ENCODE results near the gene HAP1. TPM values are rescaled to one million over a fixed set of nuclear protein-coding genes. Genes with fewer than 3 reads are reported as not detected.

HAP1 gene
- total RNA-seq, 2 experiments from 2014 or later: 0.08 TPM; not detected in 1

DNA sequence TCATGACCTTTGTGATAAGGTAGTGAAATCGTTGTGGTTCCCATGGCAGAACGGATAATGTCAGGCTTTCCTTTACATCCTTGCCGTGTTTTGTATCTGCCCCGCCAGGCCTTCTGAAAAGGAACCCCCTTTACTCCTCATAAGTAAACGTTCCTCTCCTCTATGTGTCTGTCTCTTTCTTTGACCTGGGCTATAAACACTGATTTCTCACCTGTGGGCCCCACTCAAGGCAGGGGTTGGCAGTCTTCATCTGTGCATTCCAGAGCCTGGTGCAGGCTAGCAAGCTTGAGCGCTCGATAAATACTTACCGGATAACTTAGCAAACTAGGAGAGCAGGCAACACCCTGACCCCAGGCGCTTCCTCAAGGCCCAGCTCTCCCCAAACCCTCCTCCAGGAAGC is 7.3 kb upstream of the HAP1 start:
- H3K27ac Mint-ChIP-seq: no peak overlapping the region
- peaks cover 5% of the 10 kb centered on the region for H3K4me1 Mint-ChIP-seq
- H3K4me3 Mint-ChIP-seq: no peak overlapping the region
- no peak for DNase-seq
- H3K27me3 Mint-ChIP-seq: peaks cover 18% of the 10 kb centered on the region
- H3K9me3 Mint-ChIP-seq: no peaks in the 10 kb centered on the region
- H3K36me3 Mint-ChIP-seq: no peaks in the 10 kb centered on the region

DNA sequence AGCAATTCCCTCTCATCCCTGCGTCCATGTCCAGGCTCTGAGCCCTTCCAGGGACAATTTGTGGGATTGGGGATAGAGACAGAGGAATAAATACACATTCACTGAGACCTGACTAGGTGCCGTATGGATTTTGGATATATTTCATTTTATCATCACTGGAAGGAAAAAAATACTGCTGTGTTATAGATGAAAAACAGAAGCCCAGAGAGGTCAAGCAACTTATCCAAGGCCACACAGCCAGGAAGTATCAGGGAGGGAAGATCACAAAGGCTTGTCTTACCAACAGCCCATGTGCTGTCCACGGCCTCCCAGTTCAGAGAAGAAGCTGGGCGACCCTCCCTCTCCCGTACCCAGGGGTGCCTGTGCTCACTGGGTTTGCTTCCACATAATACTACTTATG is 6.1 kb upstream of the HAP1 start:
- Mint-ChIP-seq H3K4me1 (peaks cover 5% of the 10 kb centered on the region), H3K27ac (no peak overlapping the region)

DNA sequence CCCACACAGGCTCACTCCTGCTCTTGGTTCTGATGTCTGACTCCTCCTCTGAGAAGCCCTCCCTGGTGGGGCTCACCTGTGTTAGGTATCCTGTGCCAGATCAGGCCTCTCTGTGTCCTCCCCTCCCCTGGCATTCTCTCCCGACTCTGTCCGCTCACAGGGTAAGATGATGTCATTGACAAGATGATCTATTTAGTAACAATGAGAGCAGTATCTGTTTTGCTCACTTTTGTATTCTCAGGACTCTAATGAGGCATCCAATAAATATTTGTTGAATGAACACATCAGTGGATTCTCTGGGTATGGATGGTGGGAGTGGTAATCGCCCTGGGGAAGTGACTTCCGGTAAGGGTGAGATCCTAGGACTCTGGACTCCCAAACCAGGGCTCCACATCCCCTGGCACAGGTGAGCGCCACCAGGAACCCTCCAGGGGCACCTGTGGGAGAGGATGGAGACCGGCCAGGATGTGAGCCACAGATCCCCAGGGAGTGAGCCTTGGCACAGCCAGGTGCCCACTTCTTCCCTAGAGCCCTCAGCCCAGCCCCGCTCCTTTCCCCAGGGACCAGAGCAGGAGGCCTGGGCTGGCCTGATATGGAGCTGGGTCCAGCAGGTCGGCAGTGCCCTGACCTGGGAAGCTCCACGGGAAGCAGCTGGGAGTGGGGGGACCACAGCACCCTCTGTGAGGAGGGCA is 5.4 kb upstream of the HAP1 start:
- H3K27me3 Mint-ChIP-seq: peaks cover 31% of the 10 kb centered on the region
- DNase-seq: no peak
- peaks cover 5% of the 10 kb centered on the region for H3K4me1 Mint-ChIP-seq
- no peaks in the 10 kb centered on the region for H3K9me3 Mint-ChIP-seq
- H3K36me3 Mint-ChIP-seq: no peaks in the 10 kb centered on the region
- H3K27ac Mint-ChIP-seq: no peak overlapping the region
- no peak overlapping the region for H3K4me3 Mint-ChIP-seq

More for the DNA sequence above, 6.1 kb upstream of the HAP1 start:
- no peak overlapping the region for H3K4me3 Mint-ChIP-seq
- H3K36me3 Mint-ChIP-seq: no peaks in the 10 kb centered on the region
- no peak for DNase-seq
- H3K27me3 Mint-ChIP-seq: peaks cover 25% of the 10 kb centered on the region
- H3K9me3 Mint-ChIP-seq: no peaks in the 10 kb centered on the region

DNA sequence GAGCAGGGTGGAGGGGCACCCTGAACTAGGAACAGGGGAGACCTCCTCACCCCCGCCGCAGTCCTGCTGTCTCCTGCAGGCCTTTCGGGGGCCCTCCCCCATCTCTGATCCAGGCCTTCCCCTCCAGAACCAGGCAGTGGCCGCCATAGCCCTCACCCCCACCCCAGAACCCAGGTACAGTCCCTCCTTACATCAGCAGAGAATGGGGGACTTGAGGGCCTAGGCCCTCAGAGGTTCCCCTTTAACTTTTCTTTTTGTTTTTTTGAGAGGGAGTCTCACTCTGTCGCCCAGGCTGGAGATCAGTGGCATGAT is 4.3 kb upstream of the HAP1 start:
- Mint-ChIP-seq H3K27ac (no peak overlapping the region), H3K9me3 (no peaks in the 10 kb centered on the region), H3K27me3 (peaks cover 42% of the 10 kb centered on the region), H3K4me1 (peaks cover 5% of the 10 kb centered on the region), H3K36me3 (no peaks in the 10 kb centered on the region), H3K4me3 (no peak overlapping the region)
- DNase-seq: no peak

DNA sequence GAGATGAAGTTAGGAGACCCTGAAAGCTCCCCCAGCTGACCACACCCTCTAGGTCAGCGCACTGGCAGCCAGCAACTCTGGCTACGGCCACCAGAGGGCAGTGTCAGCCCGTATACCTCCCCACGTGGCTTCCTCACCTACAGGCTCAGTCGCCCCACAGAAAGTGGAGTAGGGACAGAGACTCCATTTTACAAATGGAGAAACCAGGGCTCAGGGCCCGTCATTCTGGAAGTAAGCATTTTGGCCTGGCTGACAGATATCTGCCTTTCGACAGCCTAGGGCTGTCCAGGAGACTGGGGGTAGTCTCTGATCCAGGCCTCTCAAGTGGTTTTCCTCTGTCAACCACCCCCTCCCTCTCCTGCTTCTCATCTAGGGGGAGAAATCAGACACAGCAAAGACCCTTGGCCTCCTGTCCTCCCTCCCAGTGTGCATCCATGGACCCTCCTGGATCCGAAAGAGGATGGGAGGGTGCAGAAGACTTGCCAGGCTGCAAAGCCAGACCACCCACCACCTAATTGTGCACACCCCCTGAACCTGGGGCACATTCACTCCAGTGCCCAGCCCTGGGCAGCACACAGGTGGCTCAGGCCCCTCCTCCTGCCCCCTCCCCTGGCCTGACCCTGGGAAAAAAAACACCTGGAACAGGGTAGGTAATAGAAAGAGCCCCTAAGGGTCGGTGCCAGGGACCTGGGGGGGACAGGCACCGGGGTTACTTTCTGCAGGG is 3.8 kb upstream of the HAP1 start:
- Mint-ChIP-seq H3K27me3 (peaks cover 47% of the 10 kb centered on the region), H3K36me3 (no peaks in the 10 kb centered on the region), H3K4me3 (no peak overlapping the region), H3K9me3 (no peaks in the 10 kb centered on the region), H3K4me1 (peaks cover 7% of the 10 kb centered on the region), H3K27ac (no peak overlapping the region)
- peak; percentile 76 for DNase-seq

DNA sequence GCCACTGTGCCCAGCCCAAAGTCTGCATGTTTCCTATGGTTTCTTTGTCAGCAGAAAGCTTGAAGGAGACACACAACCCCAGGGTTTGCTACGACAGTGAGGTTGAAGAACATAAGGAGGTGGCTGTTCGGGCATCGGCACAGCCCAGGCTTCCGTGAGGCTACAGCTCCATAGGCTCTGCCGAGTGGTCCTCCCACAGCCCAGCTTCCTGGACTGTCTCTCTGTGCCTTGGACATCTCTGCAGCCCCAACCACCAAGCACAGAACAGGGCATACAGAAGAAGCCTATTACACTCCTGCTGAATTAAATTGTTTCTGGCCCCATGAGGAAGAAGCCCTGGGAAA is 3.2 kb upstream of the HAP1 start:
- no peaks in the 10 kb centered on the region for H3K9me3 Mint-ChIP-seq
- no peak overlapping the region for H3K27ac Mint-ChIP-seq
- H3K4me3 Mint-ChIP-seq: no peak overlapping the region
- peaks cover 7% of the 10 kb centered on the region for H3K4me1 Mint-ChIP-seq
- no peak for DNase-seq
- H3K36me3 Mint-ChIP-seq: no peaks in the 10 kb centered on the region
- peaks cover 53% of the 10 kb centered on the region for H3K27me3 Mint-ChIP-seq

DNA sequence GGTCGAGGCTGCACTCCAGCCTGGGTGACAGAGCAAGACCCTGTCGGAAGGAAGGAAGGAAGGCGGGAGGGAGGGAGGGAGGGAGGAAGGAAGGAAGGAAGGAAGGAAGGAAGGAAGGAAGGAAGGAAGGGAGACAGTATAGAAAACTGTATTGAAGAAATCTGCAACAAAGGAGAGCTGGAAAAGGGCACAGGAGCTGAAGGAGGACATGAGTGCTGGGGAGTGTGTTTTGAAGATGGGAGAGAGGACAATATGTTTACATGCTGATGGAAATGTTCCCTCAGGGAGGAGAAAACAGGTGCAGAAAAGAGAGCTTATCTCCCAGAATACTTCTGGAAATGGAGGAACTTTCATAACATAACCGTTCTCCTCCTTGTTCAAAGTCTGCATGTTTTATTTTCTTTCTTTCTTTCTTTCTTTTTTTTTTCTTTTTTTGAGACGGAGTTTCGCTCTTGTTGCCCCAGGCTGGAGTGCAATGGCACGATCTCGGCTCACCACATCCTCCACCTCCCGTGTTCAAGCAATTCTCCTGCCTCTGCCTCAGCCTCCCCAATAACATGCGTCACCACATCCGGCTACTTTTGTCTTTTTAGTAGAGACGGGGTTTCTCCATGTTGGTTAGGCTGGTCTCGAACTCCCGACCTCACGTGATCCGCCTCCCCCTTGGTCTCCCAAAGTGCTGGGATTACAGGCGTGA is 2.7 kb upstream of the HAP1 start:
- H3K4me1 Mint-ChIP-seq: peaks cover 7% of the 10 kb centered on the region
- DNase-seq: no peak
- no peaks in the 10 kb centered on the region for H3K36me3 Mint-ChIP-seq
- H3K27ac Mint-ChIP-seq: no peak overlapping the region
- no peaks in the 10 kb centered on the region for H3K9me3 Mint-ChIP-seq
- H3K4me3 Mint-ChIP-seq: no peak overlapping the region
- H3K27me3 Mint-ChIP-seq: peaks cover 58% of the 10 kb centered on the region

DNA sequence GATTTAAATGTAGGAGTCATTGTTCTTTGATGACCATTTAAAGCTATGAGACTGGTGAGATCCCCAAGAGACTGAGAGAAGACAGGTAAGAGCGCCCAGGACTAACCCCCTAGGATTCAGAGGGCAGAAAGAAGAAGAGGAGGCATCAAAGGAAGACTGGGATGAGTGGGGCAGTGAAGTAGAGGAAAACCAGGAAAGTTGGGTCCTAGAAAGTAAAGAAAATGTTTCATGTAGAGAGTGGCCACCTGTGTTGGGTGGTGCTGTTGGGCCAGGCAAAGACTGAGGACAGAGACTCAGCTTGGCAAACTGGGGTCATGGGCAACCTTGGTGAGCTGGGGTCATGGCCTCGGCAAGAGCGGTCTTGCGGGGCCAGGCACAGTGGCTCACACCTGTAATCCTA is 1.3 kb upstream of the HAP1 start:
- Mint-ChIP-seq H3K9me3 (no peaks in the 10 kb centered on the region), H3K27ac (no peak overlapping the region), H3K4me1 (peaks cover 7% of the 10 kb centered on the region), H3K27me3 (peaks cover 71% of the 10 kb centered on the region), H3K36me3 (no peaks in the 10 kb centered on the region), H3K4me3 (no peak overlapping the region)
- DNase-seq: no peak

DNA sequence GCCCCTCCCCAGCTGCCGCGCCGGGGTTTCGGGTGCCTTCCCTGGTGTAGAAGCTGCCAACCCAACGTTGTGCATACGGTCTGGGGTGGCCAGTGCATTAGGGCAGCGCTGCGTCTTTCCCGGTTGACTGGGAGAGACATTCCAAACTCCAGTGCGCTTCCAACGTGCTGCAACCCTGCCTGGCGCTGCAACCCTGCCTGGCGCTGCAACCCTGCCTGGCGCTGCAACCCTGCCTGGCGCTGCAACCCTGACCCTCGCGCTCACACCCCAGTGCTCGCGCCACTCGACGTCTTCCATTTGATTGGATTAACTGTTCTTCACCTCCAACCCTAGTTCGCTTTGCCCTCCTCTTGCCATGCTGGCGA is 488 bp upstream of the HAP1 start:
- no peaks in the 10 kb centered on the region for H3K9me3 Mint-ChIP-seq
- DNase-seq: no peak
- no peaks in the 10 kb centered on the region for H3K36me3 Mint-ChIP-seq
- H3K4me1 Mint-ChIP-seq: peaks cover 7% of the 10 kb centered on the region
- peaks cover 71% of the 10 kb centered on the region for H3K27me3 Mint-ChIP-seq
- H3K27ac Mint-ChIP-seq: no peak overlapping the region
- H3K4me3 Mint-ChIP-seq: no peak overlapping the region

DNA sequence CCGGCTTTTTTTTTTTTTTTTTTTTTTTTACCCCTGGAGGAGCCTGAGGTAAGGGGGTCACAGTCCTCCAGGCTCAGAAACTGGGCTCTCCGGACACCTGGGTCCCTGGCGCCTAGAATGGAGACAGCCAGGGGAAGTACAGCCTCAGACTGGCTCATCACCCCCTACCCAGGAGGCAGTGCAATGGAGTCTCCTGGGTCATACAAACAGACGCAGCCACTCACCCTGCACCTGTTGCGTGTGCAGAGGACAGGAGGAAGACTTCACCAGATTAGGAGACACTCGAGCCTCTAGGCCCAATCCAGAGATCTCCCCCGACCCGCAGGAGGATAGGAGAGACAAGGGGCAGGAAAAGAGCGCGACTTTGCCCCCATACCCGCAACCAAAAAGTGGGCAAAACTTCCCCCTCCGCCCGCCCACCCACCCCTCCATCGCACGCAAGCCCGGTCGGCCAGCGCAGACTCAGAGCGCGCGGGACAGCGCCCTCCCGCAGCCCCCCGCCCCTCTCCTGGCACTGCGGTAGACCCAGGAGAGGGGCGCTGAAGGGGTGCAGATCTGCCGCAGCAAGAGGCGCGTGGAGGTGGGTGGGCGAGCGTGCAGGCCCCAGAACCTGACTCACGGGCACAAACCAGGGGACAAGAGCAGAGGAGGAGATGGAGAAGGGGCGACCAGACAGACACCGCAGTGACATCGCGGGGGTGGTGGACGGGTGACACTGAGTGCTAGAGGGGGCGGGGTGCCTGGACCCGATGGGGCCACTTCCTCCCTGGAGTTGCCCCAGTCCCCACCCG is 900 bp downstream of the HAP1 start:
- Mint-ChIP-seq H3K4me1 (peaks cover 7% of the 10 kb centered on the region), H3K27me3 (peaks cover 71% of the 10 kb centered on the region), H3K4me3 (peak overlapping the region; percentile 36), H3K36me3 (no peaks in the 10 kb centered on the region), H3K27ac (no peak overlapping the region), H3K9me3 (no peaks in the 10 kb centered on the region)
- DNase-seq: peak; percentile 17

DNA sequence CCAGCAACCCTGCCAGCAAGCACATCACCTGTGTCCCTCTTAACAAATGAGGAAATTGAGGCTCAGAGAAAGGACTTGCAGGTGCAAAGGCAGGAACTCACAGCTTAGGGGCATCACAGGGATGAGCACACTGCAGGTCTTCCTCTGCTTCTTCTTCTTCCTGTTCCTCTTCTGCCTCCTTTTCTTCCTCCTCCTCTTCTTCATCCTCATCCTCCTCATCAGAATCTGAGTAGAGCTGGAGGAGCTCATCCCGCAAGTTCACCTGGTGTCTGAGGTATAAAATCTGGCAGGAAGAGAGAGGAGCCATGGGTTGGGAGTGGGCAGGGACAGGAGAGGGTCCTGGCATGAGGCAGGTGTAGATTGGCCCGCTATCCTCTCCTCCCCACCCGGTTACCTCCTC is 2.6 kb downstream of the HAP1 start:
- H3K4me3 Mint-ChIP-seq: no peak overlapping the region
- no peak for DNase-seq
- H3K27me3 Mint-ChIP-seq: peaks cover 59% of the 10 kb centered on the region
- H3K9me3 Mint-ChIP-seq: no peaks in the 10 kb centered on the region
- H3K27ac Mint-ChIP-seq: no peak overlapping the region
- H3K4me1 Mint-ChIP-seq: peaks cover 2% of the 10 kb centered on the region
- H3K36me3 Mint-ChIP-seq: no peaks in the 10 kb centered on the region

DNA sequence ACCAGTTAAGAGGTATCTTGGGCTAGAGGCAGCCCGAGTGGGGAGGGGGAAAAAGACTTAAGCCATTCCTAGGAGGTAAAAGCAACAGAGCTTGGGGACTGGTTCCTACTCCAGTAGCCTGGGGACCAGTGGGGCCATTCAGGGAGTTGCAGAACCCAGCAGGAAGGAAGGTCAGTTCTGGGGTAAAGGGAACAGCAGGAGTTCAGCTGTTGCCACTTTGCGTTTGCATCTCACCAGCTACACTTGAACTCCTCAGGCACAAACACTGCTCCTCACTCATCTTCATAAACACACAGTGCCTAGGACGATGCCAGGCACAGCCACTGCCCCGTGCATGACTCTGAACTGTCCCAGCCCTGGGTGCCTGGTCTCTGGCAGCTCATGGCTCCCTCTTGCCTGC is 4.0 kb downstream of the HAP1 start:
- Mint-ChIP-seq H3K4me3 (no peak overlapping the region), H3K4me1 (peaks cover 2% of the 10 kb centered on the region), H3K27me3 (peaks cover 45% of the 10 kb centered on the region), H3K27ac (no peak overlapping the region), H3K9me3 (no peaks in the 10 kb centered on the region), H3K36me3 (no peaks in the 10 kb centered on the region)
- DNase-seq: no peak

DNA sequence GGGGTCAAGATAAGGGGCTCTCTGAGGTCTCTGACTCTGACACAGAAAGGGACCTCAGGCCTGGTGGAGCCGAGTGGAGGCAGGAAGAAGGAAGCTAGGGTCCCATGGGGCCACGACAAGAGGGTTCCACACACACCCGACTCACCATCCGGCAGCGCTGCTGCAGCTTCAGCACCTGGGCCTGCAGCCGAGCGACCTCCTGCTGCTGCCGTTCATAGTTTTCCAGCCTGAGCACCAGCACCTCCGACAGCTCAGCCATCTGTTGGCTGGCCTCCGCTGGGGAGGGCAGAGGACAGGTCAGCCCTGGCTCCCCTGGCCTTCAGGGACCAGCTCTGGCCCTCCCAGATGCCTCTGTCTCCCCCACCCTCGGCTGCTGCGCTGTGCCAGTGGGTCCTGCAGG is 6.4 kb downstream of the HAP1 start:
- Mint-ChIP-seq H3K9me3 (no peaks in the 10 kb centered on the region), H3K27me3 (peaks cover 22% of the 10 kb centered on the region), H3K4me3 (no peak overlapping the region), H3K36me3 (no peaks in the 10 kb centered on the region), H3K27ac (no peak overlapping the region), H3K4me1 (no peaks in the 10 kb centered on the region)
- DNase-seq: no peak

DNA sequence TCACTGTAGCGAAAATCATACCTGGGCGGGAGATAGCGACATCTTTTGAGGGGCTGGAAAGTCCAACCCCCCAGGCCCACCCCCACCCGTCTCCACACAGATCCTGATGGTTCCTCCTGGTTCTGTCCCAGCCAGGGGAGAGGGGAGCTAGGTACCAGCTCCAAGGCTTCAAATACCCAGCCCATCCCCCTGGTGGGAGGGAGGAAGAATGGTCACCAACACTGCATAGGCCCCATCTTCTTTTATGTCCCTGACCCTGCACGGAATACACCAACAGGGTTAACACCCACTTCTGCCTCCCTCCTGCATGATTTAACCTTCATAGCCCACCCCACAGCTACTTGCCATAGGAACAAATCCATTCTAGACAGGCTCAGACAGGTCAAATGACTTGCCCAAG is 9.3 kb downstream of the HAP1 start:
- no peaks in the 10 kb centered on the region for H3K9me3 Mint-ChIP-seq
- peaks cover 9% of the 10 kb centered on the region for H3K27me3 Mint-ChIP-seq
- no peak overlapping the region for H3K4me3 Mint-ChIP-seq
- H3K36me3 Mint-ChIP-seq: no peaks in the 10 kb centered on the region
- H3K27ac Mint-ChIP-seq: no peak overlapping the region
- H3K4me1 Mint-ChIP-seq: no peaks in the 10 kb centered on the region
- DNase-seq: no peak

DNA sequence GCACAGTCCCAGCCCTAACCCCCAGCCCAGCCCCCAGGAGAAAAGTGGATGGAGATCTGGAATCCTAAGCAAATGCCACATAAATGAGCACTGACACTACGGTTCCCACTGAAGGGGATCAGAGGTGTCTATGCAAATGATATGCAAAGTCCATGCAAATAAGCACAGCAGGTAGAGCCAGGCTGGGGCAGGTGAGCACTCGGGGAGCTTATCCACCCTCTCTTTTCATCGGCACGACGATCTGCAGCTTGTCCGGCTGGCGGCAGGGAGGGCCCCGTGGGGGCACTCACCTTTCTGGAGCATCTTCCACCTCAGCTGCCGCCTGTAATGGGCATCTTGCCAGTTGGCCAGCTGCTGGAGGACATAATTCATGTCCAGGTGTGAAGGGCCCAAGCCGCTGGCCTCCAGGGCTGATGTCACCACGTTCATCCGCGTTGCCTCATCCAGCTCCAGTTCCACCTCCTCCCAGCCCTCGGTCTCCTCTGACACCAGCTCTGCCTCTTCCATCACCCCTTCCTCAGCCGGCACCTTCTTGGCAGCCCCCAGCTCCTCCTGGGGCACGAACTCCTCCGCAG is 9.9 kb downstream of the HAP1 start:
- H3K27me3 Mint-ChIP-seq: peaks cover 9% of the 10 kb centered on the region
- no peaks in the 10 kb centered on the region for H3K36me3 Mint-ChIP-seq
- no peak overlapping the region for H3K4me3 Mint-ChIP-seq
- H3K9me3 Mint-ChIP-seq: no peaks in the 10 kb centered on the region
- DNase-seq: no peak
- H3K27ac Mint-ChIP-seq: no peak overlapping the region
- H3K4me1 Mint-ChIP-seq: no peaks in the 10 kb centered on the region
